PFSK-1 (cell line): ENCODE data around the gene PFAS.

ENCODE experiments used
- FOXP2 ChIP-seq: optimal IDR thresholded peaks from 2 replicates; pipeline ENCODE3; 2011; ENCODE audit warnings: borderline replicate concordance, control low read depth, inconsistent platforms; ENCODE audit not compliant: insufficient read depth; ENCODE audit errors: extremely low read length, extremely low read depth
- POLR2AphosphoS5 ChIP-seq: IDR thresholded peaks from 2 replicates; pipeline ENCODE4 v1.6.1; 2012; ENCODE audit warnings: low read depth, mild to moderate bottlenecking, control low read depth, low read length, moderate library complexity
- SIN3A ChIP-seq: IDR thresholded peaks from 2 replicates; pipeline ENCODE4 v1.6.1; 2012; ENCODE audit warnings: mild to moderate bottlenecking, low read length, moderate library complexity, borderline replicate concordance; ENCODE audit not compliant: insufficient read depth
- TAF1 ChIP-seq: IDR thresholded peaks from 2 replicates; pipeline ENCODE4 v1.6.1; 2012; ENCODE audit warnings: low read length, control low read depth, borderline replicate concordance; ENCODE audit not compliant: insufficient read depth
- TF ChIP-seq, protein P1 (sequence below), 2 experiments: IDR thresholded peaks; 2 replicates each; pipeline versions ENCODE4 v1.6.1 to v1.8.0; 2011 to 2012; ENCODE audit warnings: low read depth in 2 of 2, low read length in 2 of 2, control low read depth in 1 of 2, inconsistent platforms in 1 of 2, mild to moderate bottlenecking in 1 of 2, moderate library complexity in 1 of 2; ENCODE audit not compliant: insufficient read depth in 1 of 2

Gene PFAS

DNA sequence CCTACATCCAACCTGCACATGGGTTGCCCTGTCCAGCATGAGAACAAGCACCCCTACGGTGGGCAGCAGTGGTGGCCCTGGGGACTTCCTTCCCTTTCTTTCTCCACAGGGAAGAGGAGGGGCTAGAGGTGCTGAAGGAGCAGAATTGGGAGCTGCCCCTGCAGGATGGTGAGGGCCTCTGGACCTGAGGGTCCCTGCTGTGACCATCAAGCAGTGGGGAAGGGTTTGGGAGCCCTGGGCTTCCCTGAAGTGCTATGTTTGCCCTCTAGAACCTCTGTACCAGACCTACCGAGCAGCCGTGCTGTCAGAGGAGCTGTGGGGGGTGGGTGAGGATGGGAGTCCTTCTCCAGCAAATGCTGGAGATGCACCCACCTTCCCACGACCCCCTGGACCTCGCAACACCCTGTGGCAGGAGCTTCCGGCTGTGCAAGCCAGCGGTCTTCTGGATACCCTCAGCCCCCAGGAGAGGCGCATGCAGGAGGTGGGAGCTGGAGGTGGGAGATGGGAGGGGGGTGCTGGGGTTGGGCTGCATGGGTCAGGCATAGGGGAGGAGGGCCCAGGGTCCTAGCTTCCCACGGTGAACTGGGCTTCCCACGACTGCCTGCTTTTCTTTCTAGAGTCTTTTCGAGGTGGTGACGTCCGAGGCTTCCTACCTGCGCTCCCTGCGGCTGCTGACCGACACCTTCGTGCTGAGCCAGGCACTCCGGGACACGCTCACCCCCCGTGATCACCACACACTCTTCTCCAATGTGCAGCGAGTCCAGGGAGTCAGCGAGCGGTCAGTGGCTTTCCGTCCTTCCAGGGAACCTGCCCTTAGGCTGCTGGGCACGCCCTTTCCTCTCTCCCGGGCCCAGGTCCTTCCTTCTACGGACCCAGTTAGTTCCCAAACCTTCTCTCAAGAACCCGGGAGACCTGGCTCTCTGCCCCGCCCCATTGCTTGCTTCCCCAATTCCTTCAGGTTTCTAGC is 66.0 kb downstream of the PFAS start:
- TF ChIP-seq, protein P1, sequence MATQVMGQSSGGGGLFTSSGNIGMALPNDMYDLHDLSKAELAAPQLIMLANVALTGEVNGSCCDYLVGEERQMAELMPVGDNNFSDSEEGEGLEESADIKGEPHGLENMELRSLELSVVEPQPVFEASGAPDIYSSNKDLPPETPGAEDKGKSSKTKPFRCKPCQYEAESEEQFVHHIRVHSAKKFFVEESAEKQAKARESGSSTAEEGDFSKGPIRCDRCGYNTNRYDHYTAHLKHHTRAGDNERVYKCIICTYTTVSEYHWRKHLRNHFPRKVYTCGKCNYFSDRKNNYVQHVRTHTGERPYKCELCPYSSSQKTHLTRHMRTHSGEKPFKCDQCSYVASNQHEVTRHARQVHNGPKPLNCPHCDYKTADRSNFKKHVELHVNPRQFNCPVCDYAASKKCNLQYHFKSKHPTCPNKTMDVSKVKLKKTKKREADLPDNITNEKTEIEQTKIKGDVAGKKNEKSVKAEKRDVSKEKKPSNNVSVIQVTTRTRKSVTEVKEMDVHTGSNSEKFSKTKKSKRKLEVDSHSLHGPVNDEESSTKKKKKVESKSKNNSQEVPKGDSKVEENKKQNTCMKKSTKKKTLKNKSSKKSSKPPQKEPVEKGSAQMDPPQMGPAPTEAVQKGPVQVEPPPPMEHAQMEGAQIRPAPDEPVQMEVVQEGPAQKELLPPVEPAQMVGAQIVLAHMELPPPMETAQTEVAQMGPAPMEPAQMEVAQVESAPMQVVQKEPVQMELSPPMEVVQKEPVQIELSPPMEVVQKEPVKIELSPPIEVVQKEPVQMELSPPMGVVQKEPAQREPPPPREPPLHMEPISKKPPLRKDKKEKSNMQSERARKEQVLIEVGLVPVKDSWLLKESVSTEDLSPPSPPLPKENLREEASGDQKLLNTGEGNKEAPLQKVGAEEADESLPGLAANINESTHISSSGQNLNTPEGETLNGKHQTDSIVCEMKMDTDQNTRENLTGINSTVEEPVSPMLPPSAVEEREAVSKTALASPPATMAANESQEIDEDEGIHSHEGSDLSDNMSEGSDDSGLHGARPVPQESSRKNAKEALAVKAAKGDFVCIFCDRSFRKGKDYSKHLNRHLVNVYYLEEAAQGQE (IDR thresholded peaks at IDR 0.05; ENCODE audit: insufficient read depth in 1 of 2, low read depth in 2 of 2, low read length in 2 of 2) = no peak
- TF ChIP-seq TAF1 (no peak), POLR2AphosphoS5 (no peak; the same call in 1 of the 2 replicates), SIN3A (no peak), FOXP2 (no peak)

DNA sequence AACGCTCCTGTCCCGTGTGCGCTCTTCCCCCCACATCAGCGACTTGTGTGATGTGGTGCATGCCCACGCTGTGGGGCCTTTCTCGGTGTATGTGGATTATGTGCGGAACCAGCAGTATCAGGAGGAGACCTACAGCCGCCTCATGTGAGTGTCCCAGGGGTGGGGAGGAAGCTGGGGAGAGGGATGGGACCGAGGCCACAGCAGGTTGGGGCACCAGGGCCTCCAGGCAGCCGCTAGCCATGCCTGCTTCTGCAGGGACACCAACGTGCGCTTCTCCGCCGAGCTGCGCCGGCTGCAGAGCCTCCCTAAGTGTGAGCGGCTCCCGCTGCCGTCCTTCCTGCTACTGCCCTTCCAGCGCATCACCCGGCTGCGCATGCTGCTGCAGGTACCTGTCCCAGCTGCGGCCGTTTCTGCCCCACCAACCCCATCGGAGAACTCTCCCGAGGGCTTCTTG is 66.7 kb downstream of the PFAS start:
- TF ChIP-seq SIN3A (no peak), TAF1 (no peak)

DNA sequence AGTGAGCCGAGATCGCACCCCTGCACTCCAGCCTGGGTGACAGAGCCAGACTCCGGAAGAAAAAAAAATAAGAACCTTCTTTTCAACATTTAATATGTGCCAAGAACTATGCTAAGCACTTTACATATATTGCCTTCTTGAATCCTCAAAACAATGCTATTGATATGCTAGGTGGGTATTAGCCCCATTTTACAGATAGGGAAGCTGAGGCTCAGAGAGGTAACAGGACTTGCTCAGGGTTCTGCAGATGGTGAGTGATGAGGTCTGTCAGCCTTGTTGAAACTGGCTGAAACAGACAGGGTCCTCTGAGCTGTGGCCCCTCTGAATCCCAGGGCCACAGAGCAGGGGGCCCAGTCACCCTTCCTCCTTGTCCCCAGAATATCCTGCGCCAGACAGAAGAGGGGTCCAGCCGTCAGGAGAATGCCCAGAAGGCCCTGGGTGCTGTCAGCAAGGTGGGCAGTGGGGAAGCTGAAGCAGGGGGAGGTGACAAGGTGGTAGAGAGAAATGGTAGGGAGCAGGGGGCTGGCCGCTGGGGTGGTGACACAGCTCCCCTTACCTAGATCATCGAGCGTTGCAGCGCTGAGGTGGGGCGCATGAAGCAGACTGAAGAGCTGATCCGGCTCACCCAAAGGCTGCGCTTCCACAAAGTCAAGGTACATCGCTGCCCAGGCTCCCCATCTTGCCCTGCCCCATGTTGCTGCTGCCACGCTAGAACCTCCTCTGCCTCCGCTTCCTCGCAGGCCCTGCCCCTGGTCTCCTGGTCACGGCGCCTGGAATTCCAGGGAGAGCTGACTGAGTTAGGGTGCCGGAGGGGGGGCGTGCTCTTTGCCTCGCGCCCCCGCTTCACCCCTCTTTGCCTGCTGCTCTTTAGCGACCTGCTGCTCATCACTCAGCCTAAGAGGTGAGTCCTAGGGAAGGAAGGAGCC is 69.2 kb downstream of the PFAS start:
- TF ChIP-seq, protein P1 (IDR thresholded peaks at IDR 0.05; ENCODE audit: insufficient read depth in 1 of 2, low read depth in 2 of 2, low read length in 2 of 2) = no peak
- TF ChIP-seq SIN3A (no peak), TAF1 (no peak), FOXP2 (no peak), POLR2AphosphoS5 (no peak)
